ENCODE results near the gene ETNK2. TPM values are rescaled to one million over a fixed set of nuclear protein-coding genes. Genes with fewer than 3 reads are reported as not detected.

ETNK2 gene
- total and polyA plus RNA-seq, 2 experiments from 2014 or later = 4.2 to 5.0 TPM

DNA sequence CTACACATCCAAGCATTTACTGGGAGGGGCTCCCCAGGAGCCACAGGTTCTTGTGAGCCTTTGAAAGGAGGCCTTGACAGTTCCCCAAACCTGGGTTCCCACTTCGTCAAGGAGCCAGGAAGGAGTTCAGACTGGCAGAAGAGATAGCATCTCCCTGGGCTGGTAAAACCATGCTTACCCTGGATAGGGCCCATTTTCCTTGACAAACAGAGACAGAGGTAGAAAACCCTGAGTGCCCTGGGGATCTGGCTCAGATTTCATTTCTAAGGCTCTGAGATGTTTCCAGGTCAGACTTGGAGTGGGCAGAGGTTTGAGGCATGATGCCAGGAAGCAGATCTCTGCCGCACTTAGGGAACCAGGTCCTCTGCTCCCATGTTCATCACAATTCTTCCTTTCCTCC is 2.7 kb downstream of the ETNK2 start:
- TF ChIP-seq EZH2phosphoT487 (IDR thresholded peaks at IDR 0.05; ENCODE audit: insufficient read depth, low read depth) = no peak
- Histone ChIP-seq H3F3A (ENCODE audit: insufficient read depth) (no peaks in the 10 kb centered on the region; the same call in 1 of the 2 replicates), H2AFZ (no peak overlapping the region), H3K27ac (no peak overlapping the region), H3K4me1 (ENCODE audit: insufficient read depth) (no peaks in the 10 kb centered on the region), H3K79me2 (ENCODE audit: insufficient read depth) (no peaks in the 10 kb centered on the region), H3K4me2 (ENCODE audit: unreplicated experiment) (no peak overlapping the region), H3K36me3 (ENCODE audit: low read depth) (no peaks in the 10 kb centered on the region), H3K9me3 (ENCODE audit: low read depth) (no peaks in the 10 kb centered on the region), H3K27me3 (replicated peaks; ENCODE audit: insufficient read depth) (no peaks in the 10 kb centered on the region), H3K4me3 (no peak overlapping the region), H3K9ac (no peak overlapping the region), H3K9me2 (ENCODE audit: insufficient read depth) (no peaks in the 10 kb centered on the region), H4K20me1 (ENCODE audit: insufficient read depth) (no peaks in the 10 kb centered on the region)
- in situ Hi-C loops (cut with MboI) = no loop called here
- no peak for DNase-seq
- 48 to 59% methylated on average over 2 of the region's 2 CpGs for WGBS, 2 experiments (ENCODE audit: low coverage in 1 of 2, low lambda C conversion rate in 2 of 2, missing lambda C conversion rate in 2 of 2)

DNA sequence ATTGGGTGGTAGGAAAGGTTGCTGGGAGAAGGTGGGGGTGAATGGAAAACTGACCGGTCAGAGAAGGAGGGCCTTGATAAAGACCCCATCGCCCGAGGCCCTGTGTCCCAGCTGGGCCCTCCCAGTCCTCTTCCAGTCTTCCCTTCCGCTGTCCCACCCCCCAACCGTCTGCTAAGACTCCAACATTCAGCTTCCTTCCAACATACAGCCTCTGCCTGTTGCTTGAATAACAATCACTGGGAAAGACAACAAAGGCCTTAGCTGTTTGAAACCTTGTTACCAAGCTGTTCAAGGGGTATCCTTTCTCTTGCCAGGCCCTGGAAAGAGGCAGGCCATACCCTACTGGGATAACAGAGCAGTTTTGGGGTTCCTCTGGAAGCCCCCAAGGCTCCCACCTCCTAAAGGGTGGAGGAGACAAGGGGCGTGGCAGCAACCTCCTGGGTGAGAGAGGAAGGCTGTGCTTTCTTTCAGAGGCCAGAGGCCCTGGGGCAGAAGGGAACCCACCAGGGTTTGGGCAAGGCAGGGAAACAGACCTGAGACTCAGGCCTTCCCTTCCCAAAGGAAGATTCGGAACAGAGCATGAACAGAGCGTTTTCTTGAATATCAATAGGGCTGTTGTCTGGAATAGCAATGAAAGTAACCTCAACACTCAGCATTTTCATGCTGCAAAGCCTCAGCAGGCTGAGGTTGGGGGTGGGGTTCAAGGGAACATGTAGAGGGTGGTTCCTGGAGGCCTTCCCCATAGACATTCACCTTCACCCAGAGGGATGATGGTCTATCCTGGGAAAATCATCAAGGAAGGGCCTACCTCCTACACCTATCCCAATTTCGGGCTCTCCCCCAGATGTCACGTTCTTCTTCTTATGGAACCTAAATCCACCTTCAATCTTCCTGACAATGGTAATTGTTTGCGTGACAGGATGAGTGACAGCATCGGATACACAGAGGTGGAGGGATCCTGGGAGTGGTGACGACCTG is 4.1 kb downstream of the ETNK2 start:
- H3K9me2 ChIP-seq (ENCODE audit: insufficient read depth) = no peaks in the 10 kb centered on the region
- no peak overlapping the region for H3K27ac ChIP-seq
- no peak overlapping the region for H3K4me2 ChIP-seq (ENCODE audit: unreplicated experiment)
- no peak overlapping the region for H3K4me3 ChIP-seq
- DNase-seq = no peak
- H3K9ac ChIP-seq = no peak overlapping the region
- 79 to 83% methylated on average over 13 of the region's 13 CpGs for WGBS, 2 experiments (ENCODE audit: low coverage in 1 of 2, low lambda C conversion rate in 2 of 2, missing lambda C conversion rate in 2 of 2)
- no peaks in the 10 kb centered on the region for H4K20me1 ChIP-seq (ENCODE audit: insufficient read depth)
- no peaks in the 10 kb centered on the region for H3K27me3 ChIP-seq (replicated peaks; ENCODE audit: insufficient read depth)
- no peak overlapping the region for H2AFZ ChIP-seq
- in situ Hi-C loops (cut with MboI) = no loop called here
- no peaks in the 10 kb centered on the region for H3K79me2 ChIP-seq (ENCODE audit: insufficient read depth)
- no peak for TF ChIP-seq EZH2 (IDR thresholded peaks at IDR 0.05; ENCODE audit: insufficient read depth, poor library complexity, severe bottlenecking)
- TF ChIP-seq EZH2phosphoT487 (IDR thresholded peaks at IDR 0.05; ENCODE audit: insufficient read depth, low read depth) = no peak
- no peaks in the 10 kb centered on the region for H3K36me3 ChIP-seq (ENCODE audit: low read depth)
- H3F3A ChIP-seq (ENCODE audit: insufficient read depth) = no peaks in the 10 kb centered on the region; the same call in 1 of the 2 replicates
- no peaks in the 10 kb centered on the region for H3K9me3 ChIP-seq (ENCODE audit: low read depth)
- no peaks in the 10 kb centered on the region for H3K4me1 ChIP-seq (ENCODE audit: insufficient read depth)

DNA sequence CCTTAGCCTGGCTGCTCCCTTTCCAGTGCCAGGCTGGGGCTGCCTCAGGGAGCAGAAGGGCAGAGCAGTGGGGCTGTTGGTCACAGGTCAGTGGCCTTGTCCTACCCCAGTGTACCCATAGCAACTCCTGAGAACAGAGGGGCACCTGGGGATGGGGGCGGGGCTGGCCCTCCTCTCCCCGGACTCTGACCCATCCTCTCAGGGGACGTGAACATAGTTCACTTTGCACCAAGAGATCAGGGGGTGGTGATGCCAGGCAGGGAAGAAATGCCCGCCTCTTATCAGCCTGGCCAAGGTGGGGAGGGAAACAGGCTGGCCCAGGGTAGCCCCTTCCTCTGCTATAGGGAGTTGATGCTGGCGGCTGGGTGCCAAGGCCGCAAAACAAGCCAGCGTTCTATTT is 4.9 kb downstream of the ETNK2 start:
- Histone ChIP-seq H3F3A (ENCODE audit: insufficient read depth) (no peaks in the 10 kb centered on the region; the same call in 1 of the 2 replicates), H3K4me2 (ENCODE audit: unreplicated experiment) (no peak overlapping the region), H3K79me2 (ENCODE audit: insufficient read depth) (no peaks in the 10 kb centered on the region), H3K9me2 (ENCODE audit: insufficient read depth) (no peaks in the 10 kb centered on the region), H3K27me3 (replicated peaks; ENCODE audit: insufficient read depth) (no peaks in the 10 kb centered on the region), H3K4me3 (no peak overlapping the region), H3K9me3 (ENCODE audit: low read depth) (no peaks in the 10 kb centered on the region), H3K27ac (no peak overlapping the region), H2AFZ (no peak overlapping the region), H3K36me3 (ENCODE audit: low read depth) (no peaks in the 10 kb centered on the region), H3K9ac (no peak overlapping the region), H4K20me1 (ENCODE audit: insufficient read depth) (no peaks in the 10 kb centered on the region), H3K4me1 (ENCODE audit: insufficient read depth) (no peaks in the 10 kb centered on the region)
- TF ChIP-seq EZH2 (IDR thresholded peaks at IDR 0.05; ENCODE audit: insufficient read depth, poor library complexity, severe bottlenecking) (no peak), EZH2phosphoT487 (IDR thresholded peaks at IDR 0.05; ENCODE audit: insufficient read depth, low read depth) (no peak)
- in situ Hi-C loops (cut with MboI) = no loop called here
- DNase-seq = no peak
- WGBS, 2 experiments (ENCODE audit: low coverage in 1 of 2, low lambda C conversion rate in 2 of 2, missing lambda C conversion rate in 2 of 2) = 74% methylated on average over 5 to 7 of the region's 7 CpGs

DNA sequence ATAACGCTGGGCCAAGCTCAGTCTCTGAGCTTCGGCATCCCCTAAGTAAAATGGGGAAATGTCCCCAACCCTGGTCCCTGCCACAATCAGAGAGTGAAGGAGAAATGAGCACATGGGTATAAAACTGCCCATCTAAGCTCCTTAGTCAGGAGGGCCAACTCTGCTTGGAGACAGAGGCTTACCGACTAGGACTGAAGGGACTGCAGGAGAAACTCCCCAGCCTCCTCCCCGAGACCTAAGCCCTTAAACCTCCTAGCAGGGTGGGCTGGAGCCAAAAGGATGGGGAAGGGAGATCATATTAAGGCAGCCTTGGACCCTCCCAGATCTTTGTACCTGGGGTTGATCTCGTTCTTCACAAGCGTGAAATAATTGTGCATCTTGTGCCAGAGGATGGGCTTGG is 5.5 kb downstream of the ETNK2 start:
- no peaks in the 10 kb centered on the region for H3K36me3 ChIP-seq (ENCODE audit: low read depth)
- H3K9me2 ChIP-seq (ENCODE audit: insufficient read depth) = no peaks in the 10 kb centered on the region
- H3K4me3 ChIP-seq = no peak overlapping the region
- no peak overlapping the region for H3K4me2 ChIP-seq (ENCODE audit: unreplicated experiment)
- H3F3A ChIP-seq (ENCODE audit: insufficient read depth) = no peaks in the 10 kb centered on the region; the same call in 1 of the 2 replicates
- no peaks in the 10 kb centered on the region for H3K27me3 ChIP-seq (replicated peaks; ENCODE audit: insufficient read depth)
- no peak overlapping the region for H2AFZ ChIP-seq
- H3K4me1 ChIP-seq (ENCODE audit: insufficient read depth) = no peaks in the 10 kb centered on the region
- no peaks in the 10 kb centered on the region for H4K20me1 ChIP-seq (ENCODE audit: insufficient read depth)
- in situ Hi-C loops (cut with MboI) = no loop called here
- no peak overlapping the region for H3K27ac ChIP-seq
- H3K9me3 ChIP-seq (ENCODE audit: low read depth) = no peaks in the 10 kb centered on the region
- WGBS, 2 experiments (ENCODE audit: low coverage in 1 of 2, low lambda C conversion rate in 2 of 2, missing lambda C conversion rate in 2 of 2) = 78 to 80% methylated on average over 6 of the region's 6 CpGs
- DNase-seq = no peak
- no peaks in the 10 kb centered on the region for H3K79me2 ChIP-seq (ENCODE audit: insufficient read depth)
- TF ChIP-seq EZH2phosphoT487 (IDR thresholded peaks at IDR 0.05; ENCODE audit: insufficient read depth, low read depth) = no peak
- no peak for TF ChIP-seq EZH2 (IDR thresholded peaks at IDR 0.05; ENCODE audit: insufficient read depth, poor library complexity, severe bottlenecking)
- H3K9ac ChIP-seq = no peak overlapping the region
